ENCODE results near the gene NTPCR.

- TF ChIP-seq POLR2A (IDR thresholded peaks at IDR 0.05) (no peak), POLR2AphosphoS5 (IDR thresholded peaks at IDR 0.05) (no peak), EP300 (IDR thresholded peaks at IDR 0.05; ENCODE audit: low read depth) (no peak)
- TF ChIP-seq, protein P1, sequence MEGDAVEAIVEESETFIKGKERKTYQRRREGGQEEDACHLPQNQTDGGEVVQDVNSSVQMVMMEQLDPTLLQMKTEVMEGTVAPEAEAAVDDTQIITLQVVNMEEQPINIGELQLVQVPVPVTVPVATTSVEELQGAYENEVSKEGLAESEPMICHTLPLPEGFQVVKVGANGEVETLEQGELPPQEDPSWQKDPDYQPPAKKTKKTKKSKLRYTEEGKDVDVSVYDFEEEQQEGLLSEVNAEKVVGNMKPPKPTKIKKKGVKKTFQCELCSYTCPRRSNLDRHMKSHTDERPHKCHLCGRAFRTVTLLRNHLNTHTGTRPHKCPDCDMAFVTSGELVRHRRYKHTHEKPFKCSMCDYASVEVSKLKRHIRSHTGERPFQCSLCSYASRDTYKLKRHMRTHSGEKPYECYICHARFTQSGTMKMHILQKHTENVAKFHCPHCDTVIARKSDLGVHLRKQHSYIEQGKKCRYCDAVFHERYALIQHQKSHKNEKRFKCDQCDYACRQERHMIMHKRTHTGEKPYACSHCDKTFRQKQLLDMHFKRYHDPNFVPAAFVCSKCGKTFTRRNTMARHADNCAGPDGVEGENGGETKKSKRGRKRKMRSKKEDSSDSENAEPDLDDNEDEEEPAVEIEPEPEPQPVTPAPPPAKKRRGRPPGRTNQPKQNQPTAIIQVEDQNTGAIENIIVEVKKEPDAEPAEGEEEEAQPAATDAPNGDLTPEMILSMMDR (IDR thresholded peaks at IDR 0.05): no peak
These were observed 26.5 kb upstream of the NTPCR start for GRCh38 chr1:232923739-232924386.

Measured in transverse colon (tissue), 4 donors.